ENCODE data around the gene ARMC6. TPM values are rescaled to one million over a fixed set of nuclear protein-coding genes. Genes with fewer than 3 reads are reported as not detected.

ARMC6 gene
- 82.6 and 91.8 TPM in 2 replicates for total RNA-seq (2014; rRNA removed; shearing (Covaris generic))

- peak; percentile 97 for DNase-seq (ENCODE audit: low read depth)
These were observed at the start of gene ARMC6, which contains the start of gene SUGP2 for GRCh38 chr19:19033426-19034203. Gene ARMC6 (plus strand): TSS chr19:19033603. CDS start chr19:19034210, 607 bp downstream. Gene SUGP2 (minus strand): TSS chr19:19033517. CDS start chr19:19031071, 2,446 bp downstream.

GRCh38 chr19:18984251-18984650, 49.2 kb upstream of the ARMC6 start:
- no peak for DNase-seq (ENCODE audit: low read depth)

DNA sequence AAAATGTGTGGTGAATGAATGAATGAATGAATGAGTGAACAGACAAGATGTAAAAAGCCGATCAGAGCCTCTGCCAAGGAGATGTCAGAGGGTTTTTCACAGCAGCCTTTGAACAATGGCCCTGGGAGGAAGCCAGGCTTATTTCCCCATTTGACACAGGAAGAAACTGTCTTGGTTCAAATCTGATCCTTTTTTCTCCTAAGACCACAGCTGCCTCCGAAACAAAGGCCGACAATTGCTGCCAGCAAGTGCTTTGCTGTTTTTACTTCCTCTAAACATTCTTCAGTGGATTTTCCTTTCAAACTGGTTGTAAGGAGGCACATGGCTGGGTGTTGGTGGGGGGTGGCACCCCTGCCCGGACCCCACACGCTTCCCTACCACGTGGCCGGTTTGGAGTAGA, 48.1 kb upstream of the ARMC6 start:
- DNase-seq (ENCODE audit: low read depth) = no peak

GRCh38 chr19:18987456-18987855, 45.9 kb upstream of the ARMC6 start:
- DNase-seq (ENCODE audit: low read depth) = no peak

DNA sequence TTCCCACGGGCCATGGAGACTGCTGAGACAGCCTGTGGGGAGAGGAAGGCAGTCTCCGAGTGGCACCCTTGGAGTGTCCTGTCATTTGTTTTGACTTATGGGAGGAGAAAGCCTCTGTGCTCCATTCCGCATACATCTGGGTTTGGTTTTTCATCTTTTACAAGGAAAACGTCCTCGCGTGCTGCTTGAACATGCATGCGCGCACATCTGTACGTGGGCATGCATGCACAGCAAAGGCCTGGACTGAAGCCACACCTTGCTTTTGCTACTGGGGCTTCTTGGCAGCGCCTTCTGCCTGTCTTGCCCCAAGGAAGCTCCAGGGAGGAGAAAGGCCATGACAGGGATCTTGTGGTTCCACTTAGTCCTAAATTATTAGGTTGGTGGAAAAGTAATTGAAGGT, 44.1 kb upstream of the ARMC6 start:
- no peak for DNase-seq (ENCODE audit: low read depth)

GRCh38 chr19:18990128-18990708, 43.2 kb upstream of the ARMC6 start:
- no peak for DNase-seq (ENCODE audit: low read depth)

DNA sequence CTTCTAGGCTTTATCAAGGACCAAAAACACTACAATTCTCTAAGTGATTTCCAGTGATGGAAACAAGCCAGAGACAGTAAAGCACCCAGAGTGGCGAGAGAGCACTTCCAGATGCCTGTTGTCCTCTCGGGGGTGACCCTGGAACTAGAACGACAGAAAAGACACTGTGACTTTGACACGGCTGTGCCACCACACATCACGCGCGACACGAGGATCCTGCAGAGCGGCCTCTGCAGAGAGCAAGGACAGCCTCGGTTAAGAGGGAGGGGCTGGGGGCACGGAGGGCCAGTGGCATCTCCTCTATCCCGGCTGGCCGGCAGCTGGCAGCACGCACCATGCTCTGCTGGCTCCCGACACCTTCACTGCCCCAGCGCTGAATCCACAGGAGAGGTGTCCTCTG, 42.4 kb upstream of the ARMC6 start:
- DNase-seq (ENCODE audit: low read depth) = no peak

DNA sequence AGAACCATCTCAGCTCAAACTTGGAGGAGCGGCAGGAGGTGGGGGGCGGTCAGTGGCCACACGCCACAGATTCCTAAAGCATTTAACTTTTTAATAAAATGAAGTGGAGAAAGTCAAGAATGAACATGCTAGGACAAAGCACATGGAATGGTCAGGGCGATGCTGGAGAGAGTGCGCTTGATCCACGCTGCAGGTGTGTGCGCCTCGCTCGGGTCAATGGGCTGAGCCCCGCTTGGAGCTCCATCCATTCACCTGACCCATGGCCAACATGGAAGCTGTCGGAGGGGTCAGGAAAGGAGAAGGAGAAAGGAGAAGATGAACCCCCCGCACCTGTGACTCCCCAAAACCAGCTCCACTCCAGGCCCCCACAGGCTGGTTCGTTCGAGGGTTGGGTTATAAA, 41.9 kb upstream of the ARMC6 start:
- no peak for DNase-seq (ENCODE audit: low read depth)

- DNase-seq (ENCODE audit: low read depth) = no peak
These were observed 40.7 kb upstream of the ARMC6 start for GRCh38 chr19:18992696-18993095.

GRCh38 chr19:18993115-18993514, 40.3 kb upstream of the ARMC6 start:
- DNase-seq (ENCODE audit: low read depth) = no peak

- DNase-seq (ENCODE audit: low read depth) = peak; percentile 58
These were observed 37.6 kb upstream of the ARMC6 start for GRCh38 chr19:18995804-18996241.

- DNase-seq (ENCODE audit: low read depth) = no peak
These were observed 37.1 kb upstream of the ARMC6 start for GRCh38 chr19:18996351-18996750.

- DNase-seq (ENCODE audit: low read depth) = no peak
These were observed 36.5 kb upstream of the ARMC6 start for GRCh38 chr19:18996796-18997394.

- DNase-seq (ENCODE audit: low read depth) = no peak
These were observed 35.1 kb upstream of the ARMC6 start for GRCh38 chr19:18998276-18998675.

GRCh38 chr19:18999016-18999758, 34.2 kb upstream of the ARMC6 start:
- DNase-seq (ENCODE audit: low read depth) = peak; percentile 49

DNA sequence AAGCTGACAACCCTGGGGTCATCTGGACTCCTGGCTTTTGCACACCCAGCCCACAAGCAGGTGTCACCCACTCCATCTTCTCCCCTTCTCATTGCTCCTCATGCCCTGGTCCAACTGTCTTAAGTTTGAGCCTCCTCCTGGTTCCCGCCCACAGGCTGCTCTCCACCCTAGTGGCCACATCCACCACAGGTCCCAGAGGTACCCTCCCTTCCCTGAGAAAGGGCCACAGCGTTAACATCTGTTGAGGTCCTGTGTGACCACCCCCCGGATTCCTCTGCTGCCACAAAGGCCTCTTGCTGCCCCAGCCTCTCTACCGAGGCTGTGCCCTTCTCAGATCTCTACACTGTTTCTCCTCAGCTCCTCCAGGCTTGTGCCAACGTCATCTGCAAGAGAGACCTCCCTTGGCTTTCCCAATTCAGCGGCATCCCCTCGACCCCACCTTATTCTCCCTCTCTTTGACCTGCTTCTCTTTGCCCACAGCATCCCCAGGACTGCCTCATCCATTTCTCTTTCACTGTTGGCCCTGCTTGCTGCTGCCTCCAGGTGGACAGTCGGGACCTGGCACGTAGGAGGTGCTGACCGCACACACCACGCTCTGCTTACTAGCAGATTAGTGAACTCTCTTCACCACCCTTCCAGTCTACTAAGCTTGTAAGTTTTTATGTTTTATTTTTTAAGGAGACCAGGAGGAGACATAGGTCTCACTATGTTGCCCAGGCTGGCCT, 33.3 kb upstream of the ARMC6 start:
- DNase-seq (ENCODE audit: low read depth) = no peak

DNA sequence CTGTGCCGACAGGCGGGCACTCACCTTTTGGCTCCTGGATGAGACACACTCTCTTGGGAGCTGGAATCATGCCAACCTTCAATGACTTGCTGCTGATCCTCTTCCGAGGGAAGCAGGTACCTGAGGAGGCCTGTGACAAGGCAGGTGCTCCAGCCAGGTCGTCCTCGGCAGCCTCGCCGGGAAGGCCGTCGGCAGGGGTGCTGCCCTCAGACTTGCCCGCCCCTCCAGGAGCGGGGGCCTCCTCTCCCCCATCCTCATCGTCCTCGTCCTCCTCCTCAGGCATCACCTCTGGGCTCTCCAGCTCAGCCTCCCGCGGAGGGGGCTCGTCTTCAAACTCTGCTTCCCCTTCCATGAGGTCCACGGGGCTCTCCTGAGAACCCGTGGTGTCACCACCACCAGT, 29.3 kb upstream of the ARMC6 start:
- no peak for DNase-seq (ENCODE audit: low read depth)

DNA sequence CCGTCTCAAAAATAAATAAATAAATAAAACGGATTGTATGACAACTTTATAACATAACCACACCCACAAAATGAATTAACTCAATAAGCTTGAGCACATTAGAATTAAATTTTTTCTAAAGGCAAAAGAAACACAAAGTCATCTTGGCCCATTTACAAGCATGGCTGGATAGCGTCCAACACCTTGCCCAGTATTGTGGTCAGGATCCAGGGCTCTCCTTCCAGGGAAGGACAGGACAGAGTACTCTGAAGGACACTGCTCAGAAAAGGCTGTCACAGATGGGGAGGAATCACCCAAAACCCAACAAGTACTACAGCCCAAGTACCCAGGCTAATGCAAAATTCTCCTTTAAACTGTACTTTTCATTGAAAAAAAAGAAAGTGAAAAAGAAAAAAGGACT, 27.2 kb upstream of the ARMC6 start:
- no peak for DNase-seq (ENCODE audit: low read depth)

DNA sequence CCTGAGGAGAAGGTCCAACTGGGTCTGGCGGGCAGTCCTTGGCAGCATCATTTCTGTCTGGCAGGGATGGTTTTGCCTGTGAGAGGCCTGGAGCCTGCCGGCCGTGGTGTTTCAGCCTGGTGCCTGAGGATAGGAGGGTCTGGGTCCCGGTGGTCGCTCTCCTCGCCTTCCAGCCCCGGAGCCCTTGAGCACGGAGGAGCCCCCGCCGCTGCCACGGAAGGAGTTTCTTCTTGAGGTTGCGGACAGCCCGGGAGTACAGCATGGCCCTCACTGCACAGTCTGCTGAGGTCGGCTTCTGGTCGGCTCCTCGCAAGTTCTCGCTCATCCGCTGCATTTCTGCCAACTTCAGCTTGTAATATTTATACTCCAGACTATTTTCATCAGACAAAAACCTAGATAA, 23.5 kb upstream of the ARMC6 start:
- DNase-seq (ENCODE audit: low read depth) = no peak

DNA sequence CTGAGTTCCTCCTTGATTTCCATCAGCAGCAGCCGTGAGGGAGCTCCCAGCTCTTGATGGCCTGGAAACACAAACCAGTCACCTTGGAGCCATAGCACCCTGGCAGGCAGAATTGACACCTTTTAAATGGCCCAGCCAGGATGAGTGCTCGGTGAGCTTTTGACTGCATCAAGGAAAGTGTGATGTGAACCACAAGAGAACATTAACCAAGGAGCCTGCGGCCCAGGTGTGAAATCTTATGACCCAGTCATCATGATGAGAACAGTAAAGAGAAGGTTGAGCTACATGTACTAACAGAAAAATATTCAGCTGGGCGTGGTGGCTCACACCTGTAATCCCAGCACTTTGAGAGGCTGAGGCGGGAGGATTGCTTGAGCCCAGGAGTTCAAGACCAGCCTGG, 22.9 kb upstream of the ARMC6 start:
- DNase-seq (ENCODE audit: low read depth) = no peak

DNA sequence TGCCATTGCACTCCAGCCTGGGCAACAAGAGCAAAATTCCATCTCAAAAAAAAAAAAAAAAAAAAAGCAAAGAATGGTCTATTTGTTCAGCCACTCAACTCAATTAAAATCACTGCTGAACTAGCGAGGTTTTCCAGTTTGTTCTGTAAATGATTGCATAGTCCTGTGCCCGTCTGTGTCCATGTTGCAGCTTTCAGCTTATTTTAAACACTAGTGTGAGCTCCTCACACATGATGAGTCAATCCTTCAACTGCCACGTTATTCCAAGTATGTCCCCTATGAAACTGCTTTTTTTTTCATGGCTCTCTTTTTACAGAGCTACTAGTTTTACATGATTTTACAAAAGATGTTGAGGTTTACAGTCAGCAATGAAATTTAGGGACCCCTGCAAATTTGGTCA, 12.3 kb upstream of the ARMC6 start:
- no peak for DNase-seq (ENCODE audit: low read depth)

All from Daoy (cell line).